A549 (cell line): ENCODE measurements around the gene ZNF775. TPM values are rescaled to one million over a fixed set of nuclear protein-coding genes. Genes with fewer than 3 reads are reported as not detected.

Experiments
- ATAC-seq, 2 experiments: fragments of 200-7000 bp in 1 of 2; fragments of >200 bp in 1 of 2; cut with Nextera tagmentation in 1 of 2; cut with Tn5 transposase in 1 of 2; 3 replicates each; pipeline versions ENCODE4 v1.8.0 to v1.9.1; 2018 to 2020; ENCODE audit warnings: mild to moderate bottlenecking in 1 of 2, moderate library complexity in 1 of 2
- CTCF ChIA-PET: fragments of 300-600 bp; sonication (Branson Sonifier 250); formaldehyde crosslinking; extraction: SDS; loops from one replicate; lab custom pipeline; 2021; ENCODE audit warnings: antibody characterized with exemption, inconsistent platforms; lab: Yijun Ruan, JAX
- POLR2A ChIA-PET: fragments of 350-600 bp; formaldehyde crosslinking; extraction: SDS; loops from one replicate; lab custom pipeline; 2021; ENCODE audit warnings: antibody characterized with exemption, inconsistent platforms; lab: Yijun Ruan, JAX
- DNase-seq, 2 experiments: peaks; one replicate each; pipeline versions ENCODE4 v3.0.0 to v3.0.0-alpha.2; 2011 to 2016; ENCODE audit warnings: low read depth in 1 of 2, low spot score in 1 of 2
- FAIRE-seq: peaks from 2 replicates; lab custom pipeline; 2011; peaks lifted over from hg19 to GRCh38; lab: Jason Lieb, UNC
- H3K27ac ChIP-seq, 2 experiments: fragments of >200 bp; sonication (Bioruptor Twin); formaldehyde crosslinking; 3 replicates each; pipeline ENCODE4 v1.5.1; 2016 to 2017
- H3K4me1 ChIP-seq: fragments of >200 bp; sonication (Bioruptor Twin); formaldehyde crosslinking; 3 replicates; pipeline ENCODE4 v1.6.1; 2016
- H3K4me2 ChIP-seq: fragments of >200 bp; sonication (Bioruptor Twin); formaldehyde crosslinking; 3 replicates; pipeline ENCODE4 v1.6.1; 2016
- H3K4me3 ChIP-seq: fragments of >200 bp; sonication (Bioruptor Twin); formaldehyde crosslinking; 3 replicates; pipeline ENCODE4 v1.5.1; 2016
- H3K9me3 ChIP-seq: fragments of >200 bp; sonication (Bioruptor Twin); formaldehyde crosslinking; 3 replicates; pipeline ENCODE4 v1.6.1; 2016
- BHLHE40 ChIP-seq: IDR thresholded peaks from 2 replicates; pipeline ENCODE4 v1.6.1; 2012; ENCODE audit warnings: low read depth, low read length, inconsistent platforms
- CBX2 ChIP-seq: fragments of 200-600 bp; sonication (generic); IDR thresholded peaks from 2 replicates; pipeline ENCODE4 v1.6.1; 2016; ENCODE audit warnings: low read depth, mild to moderate bottlenecking, borderline replicate concordance
- CHD2 ChIP-seq: fragments of 150-350 bp; IDR thresholded peaks from 2 replicates; pipeline ENCODE4 v1.6.1; 2014; ENCODE audit warnings: low read length; ENCODE audit not compliant: partially characterized antibody
- CHD4 ChIP-seq: fragments of 200-600 bp; sonication (generic); IDR thresholded peaks from 2 replicates; pipeline ENCODE4 v1.6.1; 2016; ENCODE audit warnings: antibody characterized with exemption, mild to moderate bottlenecking, borderline replicate concordance
- EHF ChIP-seq: fragments of 250-450 bp; sonication (Bioruptor Pico); IDR thresholded peaks from 2 replicates; pipeline ENCODE4 v1.5.0; 2020; ENCODE audit warnings: mild to moderate bottlenecking
- EHMT2 ChIP-seq: fragments of 200-600 bp; sonication (generic); IDR thresholded peaks from 2 replicates; pipeline ENCODE4 v1.6.1; 2016; ENCODE audit warnings: antibody characterized with exemption, low read depth, mild to moderate bottlenecking, moderate library complexity
- ELK1 ChIP-seq: fragments of 150-350 bp; IDR thresholded peaks from 2 replicates; pipeline ENCODE4 v1.6.1; 2014; ENCODE audit warnings: low read depth, mild to moderate bottlenecking, low read length
- FOSB ChIP-seq: fragments of 250-450 bp; sonication (Bioruptor Pico); IDR thresholded peaks from 2 replicates; pipeline ENCODE4 v1.5.0; 2020; ENCODE audit warnings: mild to moderate bottlenecking, moderate library complexity
- FOSL2 ChIP-seq, 2 experiments: fragments of 450-650 bp in 1 of 2; fragments of >200 bp in 1 of 2; sonication (Bioruptor Twin) in 1 of 2; formaldehyde crosslinking; IDR thresholded peaks; 2 replicates each; pipeline versions ENCODE4 v1.5.0 to v1.6.1; 2016 to 2020; ENCODE audit warnings: mild to moderate bottlenecking in 1 of 2, moderate library complexity in 1 of 2
- HEYL ChIP-seq: fragments of 250-450 bp; sonication (Bioruptor Pico); IDR thresholded peaks from 2 replicates; pipeline ENCODE4 v1.8.0; 2021; ENCODE audit warnings: mild to moderate bottlenecking, moderate library complexity
- JUN ChIP-seq, 2 experiments: fragments of >200 bp; sonication (Bioruptor Twin); formaldehyde crosslinking; IDR thresholded peaks; 2 replicates in 1 of 2; 3 replicates in 1 of 2; pipeline ENCODE4 v1.6.1; 2016 to 2017
- JUNB ChIP-seq: fragments of >200 bp; sonication (Bioruptor Twin); formaldehyde crosslinking; IDR thresholded peaks from 2 replicates; pipeline ENCODE4 v1.6.1; 2016
- MAFK ChIP-seq: fragments of 450-650 bp; IDR thresholded peaks from 2 replicates; pipeline ENCODE4 v1.6.1; 2014; ENCODE audit not compliant: partially characterized antibody
- MYC ChIP-seq: IDR thresholded peaks from 2 replicates; pipeline ENCODE4 v1.6.1; 2012; ENCODE audit warnings: mild to moderate bottlenecking, inconsistent platforms, low read length, improper control_type of control experiment, borderline replicate concordance
- NFE2L2 ChIP-seq: fragments of 150-350 bp; conservative IDR thresholded peaks from 2 replicates; pipeline ENCODE4 v1.6.1; 2014; ENCODE audit warnings: low read length
- NR3C1 ChIP-seq: fragments of >200 bp; sonication (Bioruptor Twin); formaldehyde crosslinking; IDR thresholded peaks from 3 replicates; pipeline ENCODE4 v1.6.1; 2017
- PHF8 ChIP-seq: fragments of 200-600 bp; sonication (generic); IDR thresholded peaks from 2 replicates; pipeline ENCODE4 v1.6.1; 2016; ENCODE audit warnings: low read depth, mild to moderate bottlenecking, antibody characterized with exemption, moderate library complexity, borderline replicate concordance
- POLR2A ChIP-seq: IDR thresholded peaks from 2 replicates; pipeline ENCODE4 v1.6.1; 2012; ENCODE audit warnings: mild to moderate bottlenecking, low read length
- RARB ChIP-seq: fragments of 250-450 bp; sonication (Bioruptor Pico); IDR thresholded peaks from 2 replicates; pipeline ENCODE4 v1.8.0; 2021; ENCODE audit warnings: mild to moderate bottlenecking, moderate library complexity
- SMC3 ChIP-seq: fragments of >200 bp; sonication (Bioruptor Twin); formaldehyde crosslinking; IDR thresholded peaks from 3 replicates; pipeline ENCODE4 v1.6.1; 2018; ENCODE audit warnings: inconsistent platforms
- ZSCAN20 ChIP-seq: fragments of 250-450 bp; sonication (Bioruptor Pico); IDR thresholded peaks from 2 replicates; pipeline ENCODE4 v1.8.0; 2022; ENCODE audit warnings: mild to moderate bottlenecking, moderate library complexity
- WGBS: methylation state at CpG from one replicate; pipeline ENCODE4 v1.1.6; 2017; ENCODE audit errors: missing lambda C conversion rate; 5-methylcytosine and 5-hydroxymethylcytosine counted together
- polyA plus RNA-seq, 4 experiments: library from polyadenylated mRNA; depleted of rRNA in 3 of 4; stranded (reverse); fragments of >200 nt; fragmentation: RNase III in 1 of 4; extraction: RNeasy Plus Mini Kit Qiagen cat#74134 plus additional on column Dnase treatment in 1 of 4; gene quantifications; 2 replicates in 3 of 4; 3 replicates in 1 of 4; pipeline ENCODE4 v1.2.3, GENCODE V29; 2011 to 2017
- TF ChIP-seq, protein P1 (sequence below): IDR thresholded peaks from 2 replicates; pipeline ENCODE4 v1.6.1; 2012
- TF ChIP-seq, protein P2 (sequence below): fragments of >200 bp; sonication (Bioruptor Twin); formaldehyde crosslinking; IDR thresholded peaks from 3 replicates; pipeline ENCODE4 v1.6.1; 2016

ZNF775 gene
- polyA plus RNA-seq, 2 of the 4 experiments (the other 2 are of a cell fraction) = 1.7 to 5.4 TPM

- ChIA-PET CTCF (interaction anchor here (1.5 kb wide), 1 partner anchor 14 kb away, joined by 3 read pairs; no protein-coding TSS in a partner anchor), POLR2A (no interaction called here)
- no peak overlapping the region for H3K4me2 ChIP-seq
- H3K4me1 ChIP-seq = peaks cover 21% of the 10 kb centered on the region
- no peak for TF ChIP-seq BHLHE40
- TF ChIP-seq CBX2 = no peak
- TF ChIP-seq FOSB = no peak
- TF ChIP-seq CHD4 = no peak
- no peak for TF ChIP-seq SMC3
- no peak for TF ChIP-seq HEYL (CRISPR knock-in tag)
- TF ChIP-seq ZSCAN20 (CRISPR knock-in tag) = no peak
- TF ChIP-seq, protein P1, sequence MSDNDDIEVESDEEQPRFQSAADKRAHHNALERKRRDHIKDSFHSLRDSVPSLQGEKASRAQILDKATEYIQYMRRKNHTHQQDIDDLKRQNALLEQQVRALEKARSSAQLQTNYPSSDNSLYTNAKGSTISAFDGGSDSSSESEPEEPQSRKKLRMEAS = no peak
- TF ChIP-seq NR3C1 = no peak
- TF ChIP-seq MAFK = no peak
- no peak for TF ChIP-seq CHD2
- TF ChIP-seq, protein P2, sequence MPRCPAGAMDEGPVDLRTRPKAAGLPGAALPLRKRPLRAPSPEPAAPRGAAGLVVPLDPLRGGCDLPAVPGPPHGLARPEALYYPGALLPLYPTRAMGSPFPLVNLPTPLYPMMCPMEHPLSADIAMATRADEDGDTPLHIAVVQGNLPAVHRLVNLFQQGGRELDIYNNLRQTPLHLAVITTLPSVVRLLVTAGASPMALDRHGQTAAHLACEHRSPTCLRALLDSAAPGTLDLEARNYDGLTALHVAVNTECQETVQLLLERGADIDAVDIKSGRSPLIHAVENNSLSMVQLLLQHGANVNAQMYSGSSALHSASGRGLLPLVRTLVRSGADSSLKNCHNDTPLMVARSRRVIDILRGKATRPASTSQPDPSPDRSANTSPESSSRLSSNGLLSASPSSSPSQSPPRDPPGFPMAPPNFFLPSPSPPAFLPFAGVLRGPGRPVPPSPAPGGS = no peak
- no peak for TF ChIP-seq JUNB
- no peak for TF ChIP-seq ELK1
- TF ChIP-seq POLR2A = no peak
- TF ChIP-seq EHF (CRISPR knock-in tag) = no peak
- 94% methylated on average over 19 of the region's 20 CpGs for WGBS
- no peak overlapping the region for H3K4me3 ChIP-seq
- DNase-seq = no peak
- H3K27ac ChIP-seq = no peak overlapping the region
- no peaks in the 10 kb centered on the region for H3K9me3 ChIP-seq
- no peak for ATAC-seq
- FAIRE-seq = no peak
Observed at GRCh38 chr7:150382123-150382843, 3.2 kb downstream of the ZNF775 start.

DNA sequence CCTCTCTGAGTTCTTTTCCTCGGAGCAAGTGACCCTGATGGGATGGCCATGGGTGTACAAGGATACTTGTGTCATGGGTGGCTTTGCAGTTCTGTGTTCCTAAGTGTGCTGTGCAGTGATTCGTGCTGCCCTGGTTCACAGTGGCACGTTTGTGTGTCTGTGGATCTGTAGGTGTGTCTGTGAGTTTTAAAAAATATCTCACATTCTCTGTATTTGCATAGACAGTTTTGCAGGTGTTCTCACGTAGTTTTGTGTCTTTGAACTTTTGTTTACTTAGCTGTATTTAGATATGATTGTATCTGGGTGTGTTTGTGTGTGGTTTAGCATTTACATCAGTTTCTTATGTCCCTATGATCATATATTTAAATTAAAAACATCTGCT is 3.7 kb downstream of the ZNF775 start:
- H3K4me2 ChIP-seq = no peak overlapping the region
- DNase-seq (no peak), ATAC-seq (no peak), FAIRE-seq (no peak)
- no peaks in the 10 kb centered on the region for H3K9me3 ChIP-seq
- H3K4me3 ChIP-seq = no peak overlapping the region
- ChIA-PET CTCF (interaction anchor here (1.5 kb wide), 1 partner anchor 14 kb away, joined by 3 read pairs; no protein-coding TSS in a partner anchor), POLR2A (no interaction called here)
- WGBS = 69% methylated on average over 4 of the region's 4 CpGs
- peaks cover 15% of the 10 kb centered on the region for H3K4me1 ChIP-seq
- H3K27ac ChIP-seq = no peak overlapping the region
- no peak for TF ChIP-seq NFE2L2
- TF ChIP-seq NR3C1 = no peak
- no peak for TF ChIP-seq SMC3
- no peak for TF ChIP-seq JUN (IDR thresholded peaks at IDR 0.05)
- TF ChIP-seq, all 56 proteins: peak for 0

GRCh38 chr7:150383710-150384397 is 4.7 kb downstream of the ZNF775 start:
- POLR2A ChIA-PET = no interaction called here
- FAIRE-seq = no peak

More at GRCh38 chr7:150383710-150384397, 4.7 kb downstream of the ZNF775 start:
- TF ChIP-seq RARB (CRISPR knock-in tag) = no peak
- TF ChIP-seq EHMT2 = no peak
- TF ChIP-seq, protein P1 = no peak
- TF ChIP-seq FOSL2 (IDR thresholded peaks at IDR 0.05) = no peak
- TF ChIP-seq FOSL2 (CRISPR knock-in tag; IDR thresholded peaks at IDR 0.05) = no peak
- no peak for TF ChIP-seq MYC
- TF ChIP-seq CHD2 = no peak
- no peak for TF ChIP-seq PHF8
- TF ChIP-seq, all 56 proteins: peak for 0
- CTCF ChIA-PET = interaction anchor here (1.2 to 1.5 kb wide), 2 partner anchors 10 to 13 kb away, joined by 3 read pairs; no protein-coding TSS in a partner anchor
- peaks cover 9% of the 10 kb centered on the region; the same call in 2 of the 3 replicates for H3K4me1 ChIP-seq
- no peaks in the 10 kb centered on the region for H3K9me3 ChIP-seq
- no peak for DNase-seq
- H3K4me3 ChIP-seq = no peak overlapping the region
- H3K27ac ChIP-seq = no peak overlapping the region
- no peak overlapping the region for H3K4me2 ChIP-seq
- ATAC-seq = no peak
- 88% methylated on average over 11 of the region's 22 CpGs for WGBS
